HG02678 (cell line): ENCODE measurements around the gene DYNC1H1.

Source experiments
- ATAC-seq: cut with Tn5 transposase; IDR thresholded peaks from one replicate; pipeline ENCODE4 v1.9.1; 2021; ENCODE audit warnings: mild to moderate bottlenecking, moderate library complexity; ENCODE audit not compliant: unreplicated experiment

DYNC1H1 gene

GRCh38 chr14:101964297-101965180 lies at the start of gene DYNC1H1:
DYNC1H1 (plus strand) TSS chr14:101964573; CDS start chr14:101964692, 119 bp downstream.
- peak; percentile 84 for ATAC-seq

GRCh38 chr14:101915871-101916815 lies 48.2 kb upstream of the DYNC1H1 start:
- ATAC-seq, result no peak

GRCh38 chr14:101916816-101917412 lies 47.5 kb upstream of the DYNC1H1 start:
- ATAC-seq, result no peak

GRCh38 chr14:101917413-101918017 lies 46.9 kb upstream of the DYNC1H1 start:
- no peak for ATAC-seq

GRCh38 chr14:101918065-101918989 lies 46.0 kb upstream of the DYNC1H1 start:
- ATAC-seq, result no peak

GRCh38 chr14:101920271-101920670 lies 44.1 kb upstream of the DYNC1H1 start:
- ATAC-seq, result no peak

- ATAC-seq, result no peak
Measured at GRCh38 chr14:101922866-101923265, 41.5 kb upstream of the DYNC1H1 start.

GRCh38 chr14:101925152-101925551 lies 39.2 kb upstream of the DYNC1H1 start:
- no peak for ATAC-seq

- ATAC-seq, result no peak
Measured at GRCh38 chr14:101926085-101926484, 38.3 kb upstream of the DYNC1H1 start.

- no peak for ATAC-seq
Measured at GRCh38 chr14:101926620-101927019, 37.8 kb upstream of the DYNC1H1 start.

- ATAC-seq, result no peak
Measured at GRCh38 chr14:101927859-101928258, 36.5 kb upstream of the DYNC1H1 start.

GRCh38 chr14:101928415-101928841 lies 35.9 kb upstream of the DYNC1H1 start:
- ATAC-seq, result no peak

GRCh38 chr14:101929096-101929495 lies 35.3 kb upstream of the DYNC1H1 start:
- no peak for ATAC-seq

- no peak for ATAC-seq
Measured at GRCh38 chr14:101929946-101930345, 34.4 kb upstream of the DYNC1H1 start.

- no peak for ATAC-seq
Measured at GRCh38 chr14:101932673-101933072, 31.7 kb upstream of the DYNC1H1 start.

GRCh38 chr14:101933209-101933608 lies 31.2 kb upstream of the DYNC1H1 start:
- no peak for ATAC-seq

GRCh38 chr14:101934601-101935150 lies 29.7 kb upstream of the DYNC1H1 start:
- no peak for ATAC-seq

- no peak for ATAC-seq
Measured at GRCh38 chr14:101937926-101938767, 26.2 kb upstream of the DYNC1H1 start.
